GM12874 (cell line): ENCODE measurements around the gene RDH16.

Experiments
- CTCF ChIP-seq: IDR thresholded peaks from 2 replicates; pipeline ENCODE4 v1.5.1; 2011; ENCODE audit warnings: low read depth, mild to moderate bottlenecking, control low read depth, low read length, moderate library complexity; ENCODE audit not compliant: insufficient read depth

RDH16 gene

GRCh38 chr12:56999456-56999855, 42.0 kb upstream of the RDH16 start:
- TF ChIP-seq CTCF, result no peak

GRCh38 chr12:56998981-56999380, 41.6 kb upstream of the RDH16 start:
- no peak for TF ChIP-seq CTCF

GRCh38 chr12:56998316-56998715, 40.9 kb upstream of the RDH16 start:
- TF ChIP-seq CTCF, result no peak

- no peak for TF ChIP-seq CTCF
These were observed 39.6 kb upstream of the RDH16 start for GRCh38 chr12:56996793-56997545.

- TF ChIP-seq CTCF, result no peak
These were observed 38.6 kb upstream of the RDH16 start for GRCh38 chr12:56995930-56996496.

GRCh38 chr12:56995201-56995929, 38.0 kb upstream of the RDH16 start:
- no peak for TF ChIP-seq CTCF

GRCh38 chr12:56994231-56994746, 36.9 kb upstream of the RDH16 start:
- no peak for TF ChIP-seq CTCF
